ENCODE results near the gene POLDIP3. TPM values are rescaled to one million over a fixed set of nuclear protein-coding genes. Genes with fewer than 3 reads are reported as not detected.

Gene POLDIP3
- total RNA-seq, 1 donor from 2014 or later, result 34.7 TPM

DNA sequence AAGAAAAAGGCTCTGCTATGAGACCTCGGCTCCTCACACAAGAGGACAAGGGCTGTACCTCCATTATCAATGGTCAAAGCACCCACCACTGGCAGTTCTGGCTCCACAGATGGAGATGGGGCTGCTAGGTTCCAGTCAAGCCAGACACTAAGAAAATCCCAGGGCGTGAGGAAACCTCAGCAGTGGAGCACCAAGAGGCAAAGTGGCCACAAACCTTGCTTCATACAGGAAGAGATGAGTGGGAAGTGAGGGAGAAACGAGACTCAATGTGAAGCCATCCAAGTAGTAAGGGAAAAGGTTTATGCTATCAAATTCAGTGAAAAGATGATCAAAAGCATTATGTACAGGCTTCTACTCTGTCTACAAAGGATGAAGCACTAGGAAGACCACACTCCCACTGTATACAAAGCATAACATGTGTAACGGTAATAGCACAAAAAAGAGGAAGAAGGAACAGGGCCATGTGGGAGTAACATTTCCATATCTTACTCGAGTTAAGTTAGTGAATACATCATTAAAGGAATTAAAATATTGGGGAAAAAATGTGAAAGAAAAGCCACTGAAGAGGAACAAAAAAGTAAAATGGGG lies 27.0 kb downstream of the POLDIP3 start:
- no peak for TF ChIP-seq CTCF (IDR thresholded peaks at IDR 0.05; ENCODE audit: insufficient read depth, low read length, poor library complexity, severe bottlenecking)
- H3K36me3 ChIP-seq (ENCODE audit: control insufficient read depth, insufficient read depth, low read length), result no peaks in the 10 kb centered on the region
- H3K27me3 ChIP-seq (ENCODE audit: control insufficient read depth, insufficient read depth, low read length), result no peaks in the 10 kb centered on the region
- DNase-seq (ENCODE audit: low read depth), result no peak
- no peak overlapping the region for H3K4me3 ChIP-seq (ENCODE audit: low read depth, low read length)

GRCh38 chr22:42586381-42586780 lies 28.3 kb downstream of the POLDIP3 start:
- TF ChIP-seq CTCF (IDR thresholded peaks at IDR 0.05; ENCODE audit: insufficient read depth, low read length, poor library complexity, severe bottlenecking), result no peak
- Histone ChIP-seq H3K36me3 (ENCODE audit: control insufficient read depth, insufficient read depth, low read length) (no peaks in the 10 kb centered on the region), H3K27me3 (ENCODE audit: control insufficient read depth, insufficient read depth, low read length) (no peaks in the 10 kb centered on the region), H3K4me3 (ENCODE audit: low read depth, low read length) (no peak overlapping the region)
- no peak for DNase-seq (ENCODE audit: low read depth)

GRCh38 chr22:42585096-42585495 lies 29.6 kb downstream of the POLDIP3 start:
- H3K27me3 ChIP-seq (ENCODE audit: control insufficient read depth, insufficient read depth, low read length), result no peaks in the 10 kb centered on the region
- no peaks in the 10 kb centered on the region for H3K36me3 ChIP-seq (ENCODE audit: control insufficient read depth, insufficient read depth, low read length)
- H3K4me3 ChIP-seq (ENCODE audit: low read depth, low read length), result no peak overlapping the region
- DNase-seq (ENCODE audit: low read depth), result no peak
- TF ChIP-seq CTCF (IDR thresholded peaks at IDR 0.05; ENCODE audit: insufficient read depth, low read length, poor library complexity, severe bottlenecking), result no peak

DNA sequence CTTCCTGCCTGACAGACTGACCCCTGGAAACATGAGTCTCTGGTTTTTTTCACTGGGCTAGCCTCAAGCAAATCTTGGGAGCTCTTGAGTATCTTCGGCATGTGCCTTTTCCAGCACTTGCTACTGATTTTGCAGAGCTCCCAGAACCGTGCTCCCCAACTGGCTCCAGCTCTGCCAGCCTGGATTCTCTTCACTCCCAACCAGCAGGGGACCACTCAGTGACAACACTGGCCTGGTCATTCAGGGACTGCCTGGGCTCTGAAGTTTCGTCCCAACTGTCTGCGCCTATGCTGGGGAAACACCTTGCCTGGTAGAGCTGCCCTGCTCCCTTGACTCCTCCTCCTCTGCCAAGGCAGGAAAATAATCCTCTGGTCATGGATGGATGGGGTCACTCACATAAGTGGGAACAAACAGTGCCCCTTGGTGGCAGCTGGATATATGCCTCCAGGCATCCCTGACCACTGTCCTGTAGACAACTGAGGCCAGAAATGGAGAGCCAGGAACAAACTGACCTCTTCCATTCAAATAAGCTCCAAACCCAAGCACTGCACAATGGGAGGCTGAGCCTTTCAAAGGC lies 30.2 kb downstream of the POLDIP3 start:
- TF ChIP-seq CTCF (IDR thresholded peaks at IDR 0.05; ENCODE audit: insufficient read depth, low read length, poor library complexity, severe bottlenecking), result no peak
- H3K36me3 ChIP-seq (ENCODE audit: control insufficient read depth, insufficient read depth, low read length), result no peaks in the 10 kb centered on the region

GRCh38 chr22:42582987-42583386 lies 31.7 kb downstream of the POLDIP3 start:
- no peaks in the 10 kb centered on the region for H3K27me3 ChIP-seq (ENCODE audit: control insufficient read depth, insufficient read depth, low read length)
- no peak overlapping the region for H3K4me3 ChIP-seq (ENCODE audit: low read depth, low read length)
- DNase-seq (ENCODE audit: low read depth), result no peak
- no peak for TF ChIP-seq CTCF (IDR thresholded peaks at IDR 0.05; ENCODE audit: insufficient read depth, low read length, poor library complexity, severe bottlenecking)
- no peaks in the 10 kb centered on the region for H3K36me3 ChIP-seq (ENCODE audit: control insufficient read depth, insufficient read depth, low read length)

More for the DNA sequence above, 30.2 kb downstream of the POLDIP3 start:
- Histone ChIP-seq H3K27me3 (ENCODE audit: control insufficient read depth, insufficient read depth, low read length) (no peaks in the 10 kb centered on the region), H3K4me3 (ENCODE audit: low read depth, low read length) (no peak overlapping the region)
- no peak for DNase-seq (ENCODE audit: low read depth)
